ENCODE data around the gene CAPN5. TPM values are rescaled to one million over a fixed set of nuclear protein-coding genes. Genes with fewer than 3 reads are reported as not detected.

Gene CAPN5
- polyA plus RNA-seq, 3 donors: 0.28 to 0.83 (median 0.62) TPM

- Histone ChIP-seq H3K9ac (ENCODE audit: insufficient read depth, low read length, poor library complexity, severe bottlenecking) (no peak overlapping the region), H3K4me2 (replicated peaks; ENCODE audit: extremely low read depth, low read length, poor library complexity, severe bottlenecking) (no peak overlapping the region), H2AFZ (ENCODE audit: insufficient read depth, low read depth, low read length, poor library complexity, severe bottlenecking) (no peak overlapping the region), H3K9me3 (replicated peaks in 1 of 2; ENCODE audit: control insufficient read depth in 1 of 2, insufficient read depth in 1 of 2, low read length in 2 of 2) (no peaks in the 10 kb centered on the region), H3K4me3 (replicated peaks in 1 of 3; ENCODE audit: low read depth in 2 of 3, low read length in 3 of 3) (no peak overlapping the region), H3K27me3 (ENCODE audit: control insufficient read depth in 2 of 2, insufficient read depth in 2 of 2, low read length in 2 of 2) (no peaks in the 10 kb centered on the region), H3K79me2 (ENCODE audit: insufficient read depth, low read length) (no peaks in the 10 kb centered on the region), H3K36me3 (replicated peaks in 1 of 2; ENCODE audit: control insufficient read depth in 1 of 2, insufficient read depth in 2 of 2, low read length in 2 of 2) (no peaks in the 10 kb centered on the region), H3K27ac (ENCODE audit: low read depth in 1 of 2, low read length in 2 of 2) (no peak overlapping the region), H4K20me1 (ENCODE audit: insufficient read depth, low read length) (no peaks in the 10 kb centered on the region), H3K4me1 (ENCODE audit: control insufficient read depth in 1 of 2, insufficient read depth in 2 of 2, low read length in 2 of 2) (no peaks in the 10 kb centered on the region)
- Mint-ChIP-seq H3K27me3 (ENCODE audit: low read depth in 3 of 3) (peaks cover 0 to 4% (median 3%) of the 10 kb centered on the region in 3 donors), H3K9me3 (peaks cover 0 to 3% (median 0%) of the 10 kb centered on the region in 7 donors), H3K36me3 (no peaks in the 10 kb centered on the region), H3K4me1 (no peaks in the 10 kb centered on the region), H3K27ac (no peak overlapping the region), H3K4me3 (no peak overlapping the region)
- DNase-seq: no peak
- intact Hi-C loops (cut with micrococcal nuclease): no loop called here
- no peak for TF ChIP-seq CTCF (IDR thresholded peaks at IDR 0.05)
- WGBS (ENCODE audit: insufficient coverage): 97% methylated on average over 12 of the region's 12 CpGs
Measured at GRCh38 chr11:77118971-77119370, 52.2 kb downstream of the CAPN5 start.

DNA sequence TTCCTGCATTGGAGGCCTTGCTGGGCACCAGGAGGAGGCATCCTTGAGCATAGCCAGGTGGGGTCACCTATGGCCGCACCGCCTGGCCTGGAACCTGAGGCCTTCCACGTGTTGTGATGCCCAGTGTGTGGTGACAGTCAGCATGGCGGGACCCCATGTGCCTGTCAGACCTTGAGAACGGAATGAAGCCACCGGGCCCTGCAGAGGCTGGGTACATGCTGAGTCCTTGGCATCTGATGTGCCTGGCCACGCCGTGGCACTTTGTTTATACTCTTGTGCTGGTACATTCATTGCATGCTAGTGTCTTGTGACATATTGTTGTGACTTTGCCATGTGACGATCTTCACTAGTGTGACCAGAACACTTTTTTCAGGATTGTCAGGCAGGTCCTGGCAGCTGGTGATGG is 52.8 kb downstream of the CAPN5 start:
- Histone ChIP-seq H3K36me3 (replicated peaks in 1 of 2; ENCODE audit: control insufficient read depth in 1 of 2, insufficient read depth in 2 of 2, low read length in 2 of 2) (no peaks in the 10 kb centered on the region), H3K27ac (ENCODE audit: low read depth in 1 of 2, low read length in 2 of 2) (no peak overlapping the region), H2AFZ (ENCODE audit: insufficient read depth, low read depth, low read length, poor library complexity, severe bottlenecking) (no peak overlapping the region), H3K4me2 (replicated peaks; ENCODE audit: extremely low read depth, low read length, poor library complexity, severe bottlenecking) (no peak overlapping the region), H3K27me3 (ENCODE audit: control insufficient read depth in 2 of 2, insufficient read depth in 2 of 2, low read length in 2 of 2) (no peaks in the 10 kb centered on the region), H4K20me1 (ENCODE audit: insufficient read depth, low read length) (no peaks in the 10 kb centered on the region), H3K9ac (ENCODE audit: insufficient read depth, low read length, poor library complexity, severe bottlenecking) (no peak overlapping the region), H3K4me1 (ENCODE audit: control insufficient read depth in 1 of 2, insufficient read depth in 2 of 2, low read length in 2 of 2) (no peaks in the 10 kb centered on the region), H3K9me3 (replicated peaks in 1 of 2; ENCODE audit: control insufficient read depth in 1 of 2, insufficient read depth in 1 of 2, low read length in 2 of 2) (no peaks in the 10 kb centered on the region), H3K79me2 (ENCODE audit: insufficient read depth, low read length) (no peaks in the 10 kb centered on the region), H3K4me3 (replicated peaks in 1 of 3; ENCODE audit: low read depth in 2 of 3, low read length in 3 of 3) (no peak overlapping the region)
- intact Hi-C loops (cut with micrococcal nuclease): no loop called here
- peaks cover 0 to 4% (median 3%) of the 10 kb centered on the region in 3 donors for H3K27me3 Mint-ChIP-seq (ENCODE audit: low read depth in 3 of 3)
- no peak overlapping the region for H3K4me3 Mint-ChIP-seq
- no peak overlapping the region for H3K27ac Mint-ChIP-seq
- DNase-seq: no peak
- no peaks in the 10 kb centered on the region for H3K4me1 Mint-ChIP-seq
- 94% methylated on average over 9 of the region's 9 CpGs for WGBS (ENCODE audit: insufficient coverage)
- H3K36me3 Mint-ChIP-seq: no peaks in the 10 kb centered on the region
- H3K9me3 Mint-ChIP-seq: peaks cover 0 to 3% (median 0%) of the 10 kb centered on the region in 7 donors
- no peak for TF ChIP-seq CTCF (IDR thresholded peaks at IDR 0.05)
